ENCODE results near the gene ARHGAP42. TPM values are rescaled to one million over a fixed set of nuclear protein-coding genes. Genes with fewer than 3 reads are reported as not detected.

The ARHGAP42 gene
- total and polyA plus RNA-seq, 2 donors = 6.0 to 24.4 TPM

- H3K27ac ChIP-seq (ENCODE audit: low read depth in 1 of 2, low read length in 1 of 2) = peak overlapping the region in 1 of 2 donors; percentile 28
- 90% methylated on average over 1 of the region's 1 CpG for WGBS
- H3K4me1 ChIP-seq (ENCODE audit: control insufficient read depth in 2 of 2, insufficient read depth in 2 of 2, low read length in 2 of 2) = peaks cover 0 to 4% of the 10 kb centered on the region in 2 donors
- H3K9me3 ChIP-seq (ENCODE audit: control insufficient read depth in 2 of 2, insufficient read depth in 1 of 2, low read length in 1 of 2) = no peaks in the 10 kb centered on the region
- no peak for DNase-seq (ENCODE audit: low read depth in 6 of 9, low spot score in 9 of 9)
- no peaks in the 10 kb centered on the region for H3K27me3 ChIP-seq (ENCODE audit: control insufficient read depth in 2 of 2, insufficient read depth in 1 of 2, low read length in 1 of 2)
- no peak overlapping the region for H3K4me3 ChIP-seq (ENCODE audit: low read length in 2 of 2)
- H3K36me3 ChIP-seq (ENCODE audit: control insufficient read depth in 2 of 2, insufficient read depth in 2 of 2, low read length in 1 of 2) = no peaks in the 10 kb centered on the region
Observed at GRCh38 chr11:100832829-100833228, 145.7 kb downstream of the ARHGAP42 start.

GRCh38 chr11:100833276-100833675 is 146.2 kb downstream of the ARHGAP42 start:
- Histone ChIP-seq H3K36me3 (ENCODE audit: control insufficient read depth in 2 of 2, insufficient read depth in 2 of 2, low read length in 1 of 2) (no peaks in the 10 kb centered on the region), H3K9me3 (ENCODE audit: control insufficient read depth in 2 of 2, insufficient read depth in 1 of 2, low read length in 1 of 2) (no peaks in the 10 kb centered on the region), H3K27me3 (ENCODE audit: control insufficient read depth in 2 of 2, insufficient read depth in 1 of 2, low read length in 1 of 2) (no peaks in the 10 kb centered on the region), H3K27ac (ENCODE audit: low read depth in 1 of 2, low read length in 1 of 2) (no peak overlapping the region), H3K4me3 (ENCODE audit: low read length in 2 of 2) (no peak overlapping the region), H3K4me1 (ENCODE audit: control insufficient read depth in 2 of 2, insufficient read depth in 2 of 2, low read length in 2 of 2) (peaks cover 0 to 1% of the 10 kb centered on the region in 2 donors)
- DNase-seq (ENCODE audit: low read depth in 6 of 9, low spot score in 9 of 9) = no peak

- Histone ChIP-seq H3K27me3 (ENCODE audit: control insufficient read depth in 2 of 2, insufficient read depth in 1 of 2, low read length in 1 of 2) (no peaks in the 10 kb centered on the region), H3K9me3 (ENCODE audit: control insufficient read depth in 2 of 2, insufficient read depth in 1 of 2, low read length in 1 of 2) (no peaks in the 10 kb centered on the region), H3K36me3 (ENCODE audit: control insufficient read depth in 2 of 2, insufficient read depth in 2 of 2, low read length in 1 of 2) (no peaks in the 10 kb centered on the region), H3K4me3 (ENCODE audit: low read length in 2 of 2) (no peak overlapping the region), H3K4me1 (ENCODE audit: control insufficient read depth in 2 of 2, insufficient read depth in 2 of 2, low read length in 2 of 2) (no peaks in the 10 kb centered on the region), H3K27ac (ENCODE audit: low read depth in 1 of 2, low read length in 1 of 2) (no peak overlapping the region)
- DNase-seq (ENCODE audit: low read depth in 6 of 9, low spot score in 9 of 9) = no peak
- 96% methylated on average over 1 of the region's 1 CpG for WGBS
Observed at GRCh38 chr11:100835854-100836253, 148.8 kb downstream of the ARHGAP42 start.

GRCh38 chr11:100837311-100837710 is 150.2 kb downstream of the ARHGAP42 start:
- 92% methylated on average over 2 of the region's 2 CpGs for WGBS
- Histone ChIP-seq H3K36me3 (ENCODE audit: control insufficient read depth in 2 of 2, insufficient read depth in 2 of 2, low read length in 1 of 2) (no peaks in the 10 kb centered on the region), H3K9me3 (ENCODE audit: control insufficient read depth in 2 of 2, insufficient read depth in 1 of 2, low read length in 1 of 2) (no peaks in the 10 kb centered on the region), H3K4me3 (ENCODE audit: low read length in 2 of 2) (no peak overlapping the region), H3K27ac (ENCODE audit: low read depth in 1 of 2, low read length in 1 of 2) (no peak overlapping the region), H3K4me1 (ENCODE audit: control insufficient read depth in 2 of 2, insufficient read depth in 2 of 2, low read length in 2 of 2) (no peaks in the 10 kb centered on the region), H3K27me3 (ENCODE audit: control insufficient read depth in 2 of 2, insufficient read depth in 1 of 2, low read length in 1 of 2) (no peaks in the 10 kb centered on the region)
- DNase-seq (ENCODE audit: low read depth in 6 of 9, low spot score in 9 of 9) = no peak

GRCh38 chr11:100841711-100842407 is 154.8 kb downstream of the ARHGAP42 start:
- H3K4me3 ChIP-seq (ENCODE audit: low read length in 2 of 2) = no peak overlapping the region
- no peaks in the 10 kb centered on the region for H3K9me3 ChIP-seq (ENCODE audit: control insufficient read depth in 2 of 2, insufficient read depth in 1 of 2, low read length in 1 of 2)
- H3K27ac ChIP-seq (ENCODE audit: low read depth in 1 of 2, low read length in 1 of 2) = no peak overlapping the region
- H3K4me1 ChIP-seq (ENCODE audit: control insufficient read depth in 2 of 2, insufficient read depth in 2 of 2, low read length in 2 of 2) = no peaks in the 10 kb centered on the region
- no peaks in the 10 kb centered on the region for H3K27me3 ChIP-seq (ENCODE audit: control insufficient read depth in 2 of 2, insufficient read depth in 1 of 2, low read length in 1 of 2)
- WGBS = 92% methylated on average over 4 of the region's 4 CpGs
- no peaks in the 10 kb centered on the region for H3K36me3 ChIP-seq (ENCODE audit: control insufficient read depth in 2 of 2, insufficient read depth in 2 of 2, low read length in 1 of 2)
- no peak for DNase-seq (ENCODE audit: low read depth in 6 of 9, low spot score in 9 of 9)

GRCh38 chr11:100847696-100848216 is 160.7 kb downstream of the ARHGAP42 start:
- H3K27ac ChIP-seq (ENCODE audit: low read depth in 1 of 2, low read length in 1 of 2) = no peak overlapping the region
- no peaks in the 10 kb centered on the region for H3K27me3 ChIP-seq (ENCODE audit: control insufficient read depth in 2 of 2, insufficient read depth in 1 of 2, low read length in 1 of 2)
- H3K9me3 ChIP-seq (ENCODE audit: control insufficient read depth in 2 of 2, insufficient read depth in 1 of 2, low read length in 1 of 2) = no peaks in the 10 kb centered on the region
- WGBS = 61% methylated on average over 3 of the region's 3 CpGs
- H3K4me3 ChIP-seq (ENCODE audit: low read length in 2 of 2) = no peak overlapping the region
- no peaks in the 10 kb centered on the region for H3K36me3 ChIP-seq (ENCODE audit: control insufficient read depth in 2 of 2, insufficient read depth in 2 of 2, low read length in 1 of 2)
- no peaks in the 10 kb centered on the region for H3K4me1 ChIP-seq (ENCODE audit: control insufficient read depth in 2 of 2, insufficient read depth in 2 of 2, low read length in 2 of 2)
- no peak for DNase-seq (ENCODE audit: low read depth in 6 of 9, low spot score in 9 of 9)

GRCh38 chr11:100849009-100849900 is 162.2 kb downstream of the ARHGAP42 start:
- no peaks in the 10 kb centered on the region for H3K9me3 ChIP-seq (ENCODE audit: control insufficient read depth in 2 of 2, insufficient read depth in 1 of 2, low read length in 1 of 2)
- no peak overlapping the region for H3K4me3 ChIP-seq (ENCODE audit: low read length in 2 of 2)
- no peaks in the 10 kb centered on the region for H3K4me1 ChIP-seq (ENCODE audit: control insufficient read depth in 2 of 2, insufficient read depth in 2 of 2, low read length in 2 of 2)
- WGBS = 84% methylated on average over 4 of the region's 4 CpGs
- no peak for DNase-seq (ENCODE audit: low read depth in 6 of 9, low spot score in 9 of 9)
- no peaks in the 10 kb centered on the region for H3K27me3 ChIP-seq (ENCODE audit: control insufficient read depth in 2 of 2, insufficient read depth in 1 of 2, low read length in 1 of 2)
- no peak overlapping the region for H3K27ac ChIP-seq (ENCODE audit: low read depth in 1 of 2, low read length in 1 of 2)
- no peaks in the 10 kb centered on the region for H3K36me3 ChIP-seq (ENCODE audit: control insufficient read depth in 2 of 2, insufficient read depth in 2 of 2, low read length in 1 of 2)

GRCh38 chr11:100849901-100850235 is 162.8 kb downstream of the ARHGAP42 start:
- 79% methylated on average over 4 of the region's 4 CpGs for WGBS
- Histone ChIP-seq H3K27me3 (ENCODE audit: control insufficient read depth in 2 of 2, insufficient read depth in 1 of 2, low read length in 1 of 2) (no peaks in the 10 kb centered on the region), H3K27ac (ENCODE audit: low read depth in 1 of 2, low read length in 1 of 2) (no peak overlapping the region), H3K9me3 (ENCODE audit: control insufficient read depth in 2 of 2, insufficient read depth in 1 of 2, low read length in 1 of 2) (no peaks in the 10 kb centered on the region), H3K4me3 (ENCODE audit: low read length in 2 of 2) (no peak overlapping the region), H3K36me3 (ENCODE audit: control insufficient read depth in 2 of 2, insufficient read depth in 2 of 2, low read length in 1 of 2) (no peaks in the 10 kb centered on the region), H3K4me1 (ENCODE audit: control insufficient read depth in 2 of 2, insufficient read depth in 2 of 2, low read length in 2 of 2) (no peaks in the 10 kb centered on the region)
- no peak for DNase-seq (ENCODE audit: low read depth in 6 of 9, low spot score in 9 of 9)

- H3K4me1 ChIP-seq (ENCODE audit: control insufficient read depth in 2 of 2, insufficient read depth in 2 of 2, low read length in 2 of 2) = no peaks in the 10 kb centered on the region
- DNase-seq (ENCODE audit: low read depth in 6 of 9, low spot score in 9 of 9) = no peak
- WGBS = 98% methylated on average over 4 of the region's 4 CpGs
- H3K9me3 ChIP-seq (ENCODE audit: control insufficient read depth in 2 of 2, insufficient read depth in 1 of 2, low read length in 1 of 2) = no peaks in the 10 kb centered on the region
- H3K27ac ChIP-seq (ENCODE audit: low read depth in 1 of 2, low read length in 1 of 2) = no peak overlapping the region
- no peaks in the 10 kb centered on the region for H3K27me3 ChIP-seq (ENCODE audit: control insufficient read depth in 2 of 2, insufficient read depth in 1 of 2, low read length in 1 of 2)
- H3K4me3 ChIP-seq (ENCODE audit: low read length in 2 of 2) = no peak overlapping the region
- no peaks in the 10 kb centered on the region for H3K36me3 ChIP-seq (ENCODE audit: control insufficient read depth in 2 of 2, insufficient read depth in 2 of 2, low read length in 1 of 2)
Observed at GRCh38 chr11:100851147-100851546, 164.1 kb downstream of the ARHGAP42 start.
